ELF-1 (cell line): Measurements from ENCODE around the gene KNG1.

Experiments used
- DNase-seq: peaks from one replicate; pipeline ENCODE4 v3.0.0-alpha.2; 2016; ENCODE audit warnings: low read depth, low spot score

The KNG1 gene

GRCh38 chr3:186772701-186773417, 55.7 kb downstream of the KNG1 start:
- DNase-seq: peak; percentile 86

- DNase-seq: peak; percentile 83
These were observed 58.8 kb downstream of the KNG1 start for GRCh38 chr3:186775999-186776398.

GRCh38 chr3:186779204-186779603, 62.0 kb downstream of the KNG1 start:
- DNase-seq: no peak

GRCh38 chr3:186782542-186783057, 65.4 kb downstream of the KNG1 start:
- DNase-seq: no peak

GRCh38 chr3:186783058-186783730, 66.0 kb downstream of the KNG1 start, which contains the start of gene EIF4A2:
TSS of gene EIF4A2 (plus strand) at chr3:186783577. CDS start at chr3:186783611, 34 bp downstream.
- peak; percentile 95 for DNase-seq

GRCh38 chr3:186783731-186784515, 66.8 kb downstream of the KNG1 start:
- DNase-seq: peak; percentile 81

GRCh38 chr3:186784820-186785494, 67.8 kb downstream of the KNG1 start:
- DNase-seq: peak; percentile 18

GRCh38 chr3:186785495-186786018, 68.4 kb downstream of the KNG1 start:
- no peak for DNase-seq

GRCh38 chr3:186786922-186787321, 69.8 kb downstream of the KNG1 start:
- DNase-seq: no peak

GRCh38 chr3:186787642-186788481, 70.7 kb downstream of the KNG1 start:
- DNase-seq: no peak

- DNase-seq: peak; percentile 20
These were observed 71.6 kb downstream of the KNG1 start for GRCh38 chr3:186788482-186789370.

- no peak for DNase-seq
These were observed 72.5 kb downstream of the KNG1 start for GRCh38 chr3:186789554-186790260.

GRCh38 chr3:186790261-186790981, 73.3 kb downstream of the KNG1 start:
- DNase-seq: peak; percentile 60
